ENCODE results near the gene CMTM7.

- TF ChIP-seq CTCF (IDR thresholded peaks at IDR 0.05) = no peak
- no peak for TF ChIP-seq SMC3 (IDR thresholded peaks at IDR 0.05; ENCODE audit: low read depth, low read length)
- TF ChIP-seq CHD2 (IDR thresholded peaks at IDR 0.05; ENCODE audit: low read length, partially characterized antibody) = no peak
- no peak for TF ChIP-seq POLR2AphosphoS5 (IDR thresholded peaks at IDR 0.05; ENCODE audit: low read depth, low read length)
- no peak for TF ChIP-seq EZH2phosphoT487 (IDR thresholded peaks at IDR 0.05; ENCODE audit: borderline replicate concordance, low read depth)
Observed at GRCh38 chr3:32448686-32449474, 57.2 kb downstream of the CMTM7 start.

Data from SK-N-SH (cell line).